SK-N-SH treated with all-trans-retinoic acid at 6 μM for 48 hours (cell line): Measurements from ENCODE around the gene CBARP.

ENCODE experiments used
- ATAC-seq: fragments of 200-7000 bp; cut with Tn5 transposase; 3 replicates; pipeline ENCODE4 v1.9.1; 2020; ENCODE audit warnings: mild to moderate bottlenecking, moderate library complexity
- ARNTL ChIP-seq: fragments of 450-650 bp; formaldehyde crosslinking; IDR thresholded peaks from 2 replicates; pipeline ENCODE4 v1.5.0; 2020; ENCODE audit warnings: low read depth, mild to moderate bottlenecking, moderate library complexity, borderline replicate concordance
- BACH2 ChIP-seq: fragments of 250-450 bp; sonication (Bioruptor Pico); IDR thresholded peaks from 2 replicates; pipeline ENCODE4 v1.9.0; 2021; ENCODE audit warnings: mild to moderate bottlenecking, borderline replicate concordance
- CSDC2 ChIP-seq: fragments of 250-450 bp; sonication (Bioruptor Pico); IDR thresholded peaks from 2 replicates; pipeline ENCODE4 v1.5.0; 2020; ENCODE audit warnings: mild to moderate bottlenecking, moderate library complexity
- ESRRG ChIP-seq: fragments of 250-450 bp; sonication (Bioruptor Pico); IDR thresholded peaks from 2 replicates; pipeline ENCODE4 v1.6.1; 2021; ENCODE audit warnings: mild to moderate bottlenecking
- GLIS3 ChIP-seq: fragments of 250-450 bp; sonication (Bioruptor Pico); IDR thresholded peaks from 2 replicates; pipeline ENCODE4 v1.5.0; 2020; ENCODE audit warnings: mild to moderate bottlenecking, moderate library complexity
- ISL1 ChIP-seq: fragments of 250-450 bp; sonication (Bioruptor Pico); IDR thresholded peaks from 2 replicates; pipeline ENCODE4 v2.1.2; 2022; ENCODE audit warnings: mild to moderate bottlenecking, moderate library complexity
- OSR1 ChIP-seq: fragments of 250-450 bp; sonication (Bioruptor Pico); IDR thresholded peaks from 2 replicates; pipeline ENCODE4 v1.8.0; 2022; ENCODE audit warnings: moderate library complexity, mild to moderate bottlenecking, inconsistent platforms
- POU6F1 ChIP-seq: fragments of 250-450 bp; sonication (Bioruptor Pico); IDR thresholded peaks from 2 replicates; pipeline ENCODE4 v1.8.0; 2021; ENCODE audit warnings: low read depth, mild to moderate bottlenecking, moderate library complexity, borderline replicate concordance
- PPARA ChIP-seq: fragments of 250-450 bp; sonication (Bioruptor Pico); IDR thresholded peaks from 2 replicates; pipeline ENCODE4 v1.5.0; 2020; ENCODE audit warnings: mild to moderate bottlenecking, borderline replicate concordance
- SNAI2 ChIP-seq: fragments of 250-450 bp; sonication (Bioruptor Pico); IDR thresholded peaks from 2 replicates; pipeline ENCODE4 v1.5.0; 2020; ENCODE audit warnings: mild to moderate bottlenecking, moderate library complexity
- TCF4 ChIP-seq: fragments of 250-450 bp; sonication (Bioruptor Pico); IDR thresholded peaks from 2 replicates; pipeline ENCODE4 v1.8.0; 2021; ENCODE audit warnings: mild to moderate bottlenecking, moderate library complexity, borderline replicate concordance
- TOX ChIP-seq: fragments of 250-450 bp; sonication (Bioruptor Pico); IDR thresholded peaks from 2 replicates; pipeline ENCODE4 v1.8.0; 2021; ENCODE audit warnings: mild to moderate bottlenecking, moderate library complexity, borderline replicate concordance
- ZC3H10 ChIP-seq: fragments of 250-450 bp; sonication (Bioruptor Pico); IDR thresholded peaks from 2 replicates; pipeline ENCODE4 v1.5.1; 2021; ENCODE audit warnings: mild to moderate bottlenecking, moderate library complexity
- ZFP3 ChIP-seq: fragments of 250-450 bp; sonication (Bioruptor Pico); IDR thresholded peaks from 2 replicates; pipeline ENCODE4 v1.5.0; 2020; ENCODE audit warnings: mild to moderate bottlenecking, moderate library complexity
- ZNF70 ChIP-seq: fragments of 450-650 bp; formaldehyde crosslinking; IDR thresholded peaks from 2 replicates; pipeline ENCODE4 v1.5.0; 2020; ENCODE audit warnings: mild to moderate bottlenecking, moderate library complexity
- TF ChIP-seq, protein P1 (sequence below): fragments of 250-450 bp; sonication (Bioruptor Pico); IDR thresholded peaks from 2 replicates; pipeline ENCODE4 v1.8.0; 2020; ENCODE audit warnings: mild to moderate bottlenecking, moderate library complexity, borderline replicate concordance
- TF ChIP-seq, protein P2 (sequence below): fragments of 250-450 bp; sonication (Bioruptor Pico); IDR thresholded peaks from 2 replicates; pipeline ENCODE4 v1.5.1; 2020; ENCODE audit warnings: low read depth, mild to moderate bottlenecking, moderate library complexity
- TF ChIP-seq, protein P3 (sequence below): fragments of 250-450 bp; sonication (Bioruptor Pico); IDR thresholded peaks from 2 replicates; pipeline ENCODE4 v1.5.1; 2021; ENCODE audit warnings: mild to moderate bottlenecking, moderate library complexity
- TF ChIP-seq, protein P4 (sequence below): fragments of 250-450 bp; sonication (Bioruptor Pico); IDR thresholded peaks from 2 replicates; pipeline ENCODE4 v1.5.0; 2020; ENCODE audit warnings: mild to moderate bottlenecking, moderate library complexity

CBARP gene

GRCh38 chr19:1229056-1229923, 8.5 kb downstream of the CBARP start:
- ATAC-seq = no peak
- TF ChIP-seq ARNTL (CRISPR knock-in tag) (no peak), ESRRG (CRISPR knock-in tag) (no peak), POU6F1 (CRISPR knock-in tag) (no peak), PPARA (no peak), TOX (CRISPR knock-in tag) (no peak), ZC3H10 (CRISPR knock-in tag) (no peak), BACH2 (CRISPR knock-in tag) (no peak), GLIS3 (no peak), ZFP3 (CRISPR knock-in tag) (no peak), CSDC2 (CRISPR knock-in tag) (no peak), ZNF70 (no peak), SNAI2 (CRISPR knock-in tag) (no peak)
- TF ChIP-seq, protein P1, sequence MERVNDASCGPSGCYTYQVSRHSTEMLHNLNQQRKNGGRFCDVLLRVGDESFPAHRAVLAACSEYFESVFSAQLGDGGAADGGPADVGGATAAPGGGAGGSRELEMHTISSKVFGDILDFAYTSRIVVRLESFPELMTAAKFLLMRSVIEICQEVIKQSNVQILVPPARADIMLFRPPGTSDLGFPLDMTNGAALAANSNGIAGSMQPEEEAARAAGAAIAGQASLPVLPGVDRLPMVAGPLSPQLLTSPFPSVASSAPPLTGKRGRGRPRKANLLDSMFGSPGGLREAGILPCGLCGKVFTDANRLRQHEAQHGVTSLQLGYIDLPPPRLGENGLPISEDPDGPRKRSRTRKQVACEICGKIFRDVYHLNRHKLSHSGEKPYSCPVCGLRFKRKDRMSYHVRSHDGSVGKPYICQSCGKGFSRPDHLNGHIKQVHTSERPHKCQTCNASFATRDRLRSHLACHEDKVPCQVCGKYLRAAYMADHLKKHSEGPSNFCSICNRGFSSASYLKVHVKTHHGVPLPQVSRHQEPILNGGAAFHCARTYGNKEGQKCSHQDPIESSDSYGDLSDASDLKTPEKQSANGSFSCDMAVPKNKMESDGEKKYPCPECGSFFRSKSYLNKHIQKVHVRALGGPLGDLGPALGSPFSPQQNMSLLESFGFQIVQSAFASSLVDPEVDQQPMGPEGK = no peak
- TF ChIP-seq, protein P2, sequence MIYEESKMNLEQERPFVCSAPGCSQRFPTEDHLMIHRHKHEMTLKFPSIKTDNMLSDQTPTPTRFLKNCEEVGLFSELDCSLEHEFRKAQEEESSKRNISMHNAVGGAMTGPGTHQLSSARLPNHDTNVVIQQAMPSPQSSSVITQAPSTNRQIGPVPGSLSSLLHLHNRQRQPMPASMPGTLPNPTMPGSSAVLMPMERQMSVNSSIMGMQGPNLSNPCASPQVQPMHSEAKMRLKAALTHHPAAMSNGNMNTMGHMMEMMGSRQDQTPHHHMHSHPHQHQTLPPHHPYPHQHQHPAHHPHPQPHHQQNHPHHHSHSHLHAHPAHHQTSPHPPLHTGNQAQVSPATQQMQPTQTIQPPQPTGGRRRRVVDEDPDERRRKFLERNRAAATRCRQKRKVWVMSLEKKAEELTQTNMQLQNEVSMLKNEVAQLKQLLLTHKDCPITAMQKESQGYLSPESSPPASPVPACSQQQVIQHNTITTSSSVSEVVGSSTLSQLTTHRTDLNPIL (CRISPR knock-in tag) = no peak
- TF ChIP-seq, protein P3, sequence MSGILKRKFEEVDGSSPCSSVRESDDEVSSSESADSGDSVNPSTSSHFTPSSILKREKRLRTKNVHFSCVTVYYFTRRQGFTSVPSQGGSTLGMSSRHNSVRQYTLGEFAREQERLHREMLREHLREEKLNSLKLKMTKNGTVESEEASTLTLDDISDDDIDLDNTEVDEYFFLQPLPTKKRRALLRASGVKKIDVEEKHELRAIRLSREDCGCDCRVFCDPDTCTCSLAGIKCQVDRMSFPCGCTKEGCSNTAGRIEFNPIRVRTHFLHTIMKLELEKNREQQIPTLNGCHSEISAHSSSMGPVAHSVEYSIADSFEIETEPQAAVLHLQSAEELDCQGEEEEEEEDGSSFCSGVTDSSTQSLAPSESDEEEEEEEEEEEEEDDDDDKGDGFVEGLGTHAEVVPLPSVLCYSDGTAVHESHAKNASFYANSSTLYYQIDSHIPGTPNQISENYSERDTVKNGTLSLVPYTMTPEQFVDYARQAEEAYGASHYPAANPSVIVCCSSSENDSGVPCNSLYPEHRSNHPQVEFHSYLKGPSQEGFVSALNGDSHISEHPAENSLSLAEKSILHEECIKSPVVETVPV (CRISPR knock-in tag) = no peak
- TF ChIP-seq, protein P4, sequence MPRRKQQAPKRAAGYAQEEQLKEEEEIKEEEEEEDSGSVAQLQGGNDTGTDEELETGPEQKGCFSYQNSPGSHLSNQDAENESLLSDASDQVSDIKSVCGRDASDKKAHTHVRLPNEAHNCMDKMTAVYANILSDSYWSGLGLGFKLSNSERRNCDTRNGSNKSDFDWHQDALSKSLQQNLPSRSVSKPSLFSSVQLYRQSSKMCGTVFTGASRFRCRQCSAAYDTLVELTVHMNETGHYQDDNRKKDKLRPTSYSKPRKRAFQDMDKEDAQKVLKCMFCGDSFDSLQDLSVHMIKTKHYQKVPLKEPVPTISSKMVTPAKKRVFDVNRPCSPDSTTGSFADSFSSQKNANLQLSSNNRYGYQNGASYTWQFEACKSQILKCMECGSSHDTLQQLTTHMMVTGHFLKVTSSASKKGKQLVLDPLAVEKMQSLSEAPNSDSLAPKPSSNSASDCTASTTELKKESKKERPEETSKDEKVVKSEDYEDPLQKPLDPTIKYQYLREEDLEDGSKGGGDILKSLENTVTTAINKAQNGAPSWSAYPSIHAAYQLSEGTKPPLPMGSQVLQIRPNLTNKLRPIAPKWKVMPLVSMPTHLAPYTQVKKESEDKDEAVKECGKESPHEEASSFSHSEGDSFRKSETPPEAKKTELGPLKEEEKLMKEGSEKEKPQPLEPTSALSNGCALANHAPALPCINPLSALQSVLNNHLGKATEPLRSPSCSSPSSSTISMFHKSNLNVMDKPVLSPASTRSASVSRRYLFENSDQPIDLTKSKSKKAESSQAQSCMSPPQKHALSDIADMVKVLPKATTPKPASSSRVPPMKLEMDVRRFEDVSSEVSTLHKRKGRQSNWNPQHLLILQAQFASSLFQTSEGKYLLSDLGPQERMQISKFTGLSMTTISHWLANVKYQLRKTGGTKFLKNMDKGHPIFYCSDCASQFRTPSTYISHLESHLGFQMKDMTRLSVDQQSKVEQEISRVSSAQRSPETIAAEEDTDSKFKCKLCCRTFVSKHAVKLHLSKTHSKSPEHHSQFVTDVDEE = no peak

DNA sequence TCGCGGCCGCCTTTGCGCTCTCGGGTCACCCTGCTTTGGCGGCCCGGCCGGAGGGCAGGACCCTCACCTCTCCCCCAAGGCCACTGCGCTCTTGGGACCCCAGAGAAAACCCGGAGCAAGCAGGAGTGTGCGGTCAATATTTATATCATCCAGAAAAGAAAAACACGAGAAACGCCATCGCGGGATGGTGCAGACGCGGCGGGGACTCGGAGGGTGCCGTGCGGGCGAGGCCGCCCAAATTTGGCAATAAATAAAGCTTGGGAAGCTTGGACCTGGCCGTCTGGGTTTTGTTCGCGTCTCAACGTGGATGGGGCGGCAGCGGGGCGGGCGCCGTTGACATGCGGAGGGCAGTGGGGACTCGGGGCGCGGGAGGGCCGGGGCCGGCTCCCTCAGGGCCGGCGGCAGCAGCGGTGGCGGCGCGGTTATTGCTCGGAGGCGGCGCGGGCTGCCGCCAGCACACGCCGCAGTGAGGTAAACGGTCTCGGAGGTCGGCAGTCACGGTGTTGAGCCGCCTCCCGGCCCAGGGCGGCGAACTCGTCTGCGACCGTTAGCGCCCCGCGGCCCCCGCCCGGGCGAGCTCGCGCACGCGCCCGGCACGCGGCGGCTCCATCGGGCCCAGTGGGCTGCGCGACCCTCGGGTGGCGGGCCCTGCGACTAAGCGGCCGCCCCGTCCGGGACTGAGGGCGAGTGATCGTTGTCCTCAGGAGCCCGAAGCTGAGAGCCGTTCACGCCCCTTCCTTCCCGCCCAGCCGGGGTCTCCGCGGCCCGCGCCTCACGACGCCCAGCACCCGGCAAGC, 9.4 kb downstream of the CBARP start:
- no peak for TF ChIP-seq SNAI2 (CRISPR knock-in tag)
- TF ChIP-seq ESRRG (CRISPR knock-in tag) = no peak
- TF ChIP-seq, protein P4 = no peak
- TF ChIP-seq TCF4 (CRISPR knock-in tag) = no peak
- TF ChIP-seq, protein P2 (CRISPR knock-in tag) = no peak
- TF ChIP-seq BACH2 (CRISPR knock-in tag) = no peak
- no peak for TF ChIP-seq POU6F1 (CRISPR knock-in tag)
- TF ChIP-seq OSR1 (CRISPR knock-in tag) = no peak
- TF ChIP-seq ISL1 = no peak
- no peak for ATAC-seq
